PC-3 (cell line): ENCODE data around the gene ENOX2. TPM values are rescaled to one million over a fixed set of nuclear protein-coding genes. Genes with fewer than 3 reads are reported as not detected.

Experiments used
- ATAC-seq: fragments of 200-7000 bp; cut with Tn5 transposase; 2 replicates; pipeline ENCODE4 v1.9.1; 2020; ENCODE audit warnings: mild to moderate bottlenecking, moderate library complexity
- BruUV-seq: library from RNA; stranded (reverse); fragments of 400-500 nt; replicated peaks from 2 replicates; lab custom pipeline; 2021; lab: Mats Ljungman, UMichigan
- CTCF ChIA-PET: fragments of 300-600 bp; sonication (Branson Sonifier 250); formaldehyde crosslinking; loops from one replicate; lab custom pipeline; 2022; ENCODE audit warnings: antibody characterized with exemption; lab: Charles Lee
- POLR2A ChIA-PET: fragments of 300-600 bp; sonication (Branson Sonifier 250); formaldehyde crosslinking; loops from one replicate; lab custom pipeline; 2022; ENCODE audit warnings: antibody characterized with exemption; ENCODE audit not compliant: unreplicated experiment; lab: Charles Lee
- DNase-seq: peaks from one replicate; pipeline ENCODE4 v3.0.0-alpha.2; 2015
- H2AFZ ChIP-seq: fragments of 300-600 bp; sonication (generic); 2 replicates; pipeline ENCODE4 v1.6.0; 2016; ENCODE audit warnings: antibody characterized with exemption, low read length
- H3F3A ChIP-seq: fragments of 300-600 bp; sonication (generic); one replicate; pipeline ENCODE4 v1.6.0; 2017; ENCODE audit warnings: antibody characterized with exemption, low read length, control low read depth, mild to moderate bottlenecking; ENCODE audit not compliant: unreplicated experiment
- H3K27ac ChIP-seq: fragments of 300-600 bp; sonication (generic); 2 replicates; pipeline ENCODE4 v1.5.1; 2016; ENCODE audit warnings: mild to moderate bottlenecking, low read length
- H3K27me3 ChIP-seq: fragments of 300-600 bp; sonication (generic); 2 replicates; pipeline ENCODE4 v1.6.1; 2016; ENCODE audit warnings: low read length, mixed read lengths
- H3K36me3 ChIP-seq: fragments of 300-600 bp; sonication (generic); 2 replicates; pipeline ENCODE4 v1.6.1; 2016; ENCODE audit warnings: low read depth, mixed run types, low read length, mixed read lengths
- H3K4me1 ChIP-seq: fragments of 300-600 bp; sonication (generic); 2 replicates; pipeline ENCODE4 v1.5.1; 2016; ENCODE audit warnings: low read length; ENCODE audit not compliant: insufficient read depth
- H3K4me2 ChIP-seq: fragments of 300-600 bp; sonication (generic); 2 replicates; pipeline ENCODE4 v1.6.0; 2016; ENCODE audit warnings: low read length
- H3K4me3 ChIP-seq: fragments of 300-600 bp; sonication (generic); 2 replicates; pipeline ENCODE4 v1.5.1; 2016; ENCODE audit warnings: mild to moderate bottlenecking, low read length, mixed read lengths
- H3K79me2 ChIP-seq: fragments of 300-600 bp; sonication (generic); 2 replicates; pipeline ENCODE4 v1.6.1; 2017; ENCODE audit warnings: low read length, mixed read lengths
- H3K9ac ChIP-seq: fragments of 300-600 bp; sonication (generic); 2 replicates; pipeline ENCODE4 v1.6.0; 2016; ENCODE audit warnings: mild to moderate bottlenecking, low read length
- H3K9me2 ChIP-seq: fragments of 300-600 bp; sonication (generic); replicated peaks from 2 replicates; pipeline ENCODE4 v1.6.1; 2016; ENCODE audit warnings: mixed run types, low read length, mixed read lengths
- H3K9me3 ChIP-seq: fragments of 300-600 bp; sonication (generic); 2 replicates; pipeline ENCODE4 v1.6.1; 2016; ENCODE audit warnings: low read length, mixed read lengths
- H4K20me1 ChIP-seq: fragments of 300-600 bp; sonication (generic); 2 replicates; pipeline ENCODE4 v1.6.1; 2016; ENCODE audit warnings: low read length, mixed read lengths
- EZH2 ChIP-seq: fragments of 300-600 bp; sonication (generic); IDR thresholded peaks from one replicate; pipeline ENCODE4 v1.6.1; 2017; ENCODE audit warnings: antibody characterized with exemption, mild to moderate bottlenecking, low read length; ENCODE audit not compliant: unreplicated experiment
- EZH2phosphoT487 ChIP-seq: fragments of 300-600 bp; sonication (generic); IDR thresholded peaks from 2 replicates; pipeline ENCODE4 v1.6.1; 2018; ENCODE audit warnings: mild to moderate bottlenecking, antibody characterized with exemption, low read length, borderline replicate concordance
- intact Hi-C: fragments of 100-400 bp; cut with micrococcal nuclease; formaldehyde crosslinking; loops from 2 replicates; pipeline ENCODE4 v1.9.0; 2023
- total RNA-seq: library from RNA; depleted of rRNA; stranded (reverse); fragments of >200 nt; gene quantifications from 2 replicates; pipeline ENCODE4 v1.2.3, GENCODE V29; 2014
- TF ChIP-seq, protein P1 (sequence below): fragments of 300-600 bp; sonication (generic); conservative IDR thresholded peaks from 2 replicates; pipeline ENCODE4 v1.5.1; 2017; ENCODE audit warnings: antibody characterized with exemption, low read depth, mild to moderate bottlenecking, low read length

ENOX2 gene
- total RNA-seq, 1 experiment from 2014 or later = 11.8 TPM

DNA sequence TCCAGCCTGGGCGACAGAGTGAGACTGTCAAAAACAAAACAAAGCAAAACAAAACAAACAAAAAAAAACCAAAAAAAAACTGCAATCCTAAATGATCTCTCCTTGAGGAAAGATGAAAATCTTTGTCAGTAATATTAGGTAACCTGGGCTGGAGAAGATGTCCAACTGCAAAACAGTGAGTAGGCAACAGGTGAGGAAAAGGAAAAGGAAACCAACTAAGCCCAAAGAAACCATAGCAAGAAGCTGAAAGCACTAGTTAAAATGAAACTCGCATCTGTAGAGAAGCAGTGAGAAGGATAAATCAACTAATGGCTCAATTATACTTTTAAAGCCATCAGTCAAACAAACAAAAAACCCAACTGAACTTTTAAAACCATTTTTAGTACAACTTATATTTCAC, 54.2 kb downstream of the ENOX2 start:
- H3K27me3 ChIP-seq = no peaks in the 10 kb centered on the region
- CTCF ChIA-PET = no interaction called here
- H3K4me1 ChIP-seq = no peaks in the 10 kb centered on the region
- no peaks in the 10 kb centered on the region for H3F3A ChIP-seq
- POLR2A ChIA-PET = no interaction called here
- intact Hi-C loops = no loop called here
- no peak overlapping the region for H3K27ac ChIP-seq
- no peaks in the 10 kb centered on the region for H3K36me3 ChIP-seq
- H3K79me2 ChIP-seq = no peaks in the 10 kb centered on the region
- DNase-seq (no peak), ATAC-seq (no peak)
- H2AFZ ChIP-seq = no peak overlapping the region
- no peaks in the 10 kb centered on the region for H4K20me1 ChIP-seq
- H3K4me2 ChIP-seq = no peak overlapping the region
- no peak overlapping the region for H3K9ac ChIP-seq
- TF ChIP-seq EZH2 (no peak), EZH2phosphoT487 (no peak)
- TF ChIP-seq, protein P1, sequence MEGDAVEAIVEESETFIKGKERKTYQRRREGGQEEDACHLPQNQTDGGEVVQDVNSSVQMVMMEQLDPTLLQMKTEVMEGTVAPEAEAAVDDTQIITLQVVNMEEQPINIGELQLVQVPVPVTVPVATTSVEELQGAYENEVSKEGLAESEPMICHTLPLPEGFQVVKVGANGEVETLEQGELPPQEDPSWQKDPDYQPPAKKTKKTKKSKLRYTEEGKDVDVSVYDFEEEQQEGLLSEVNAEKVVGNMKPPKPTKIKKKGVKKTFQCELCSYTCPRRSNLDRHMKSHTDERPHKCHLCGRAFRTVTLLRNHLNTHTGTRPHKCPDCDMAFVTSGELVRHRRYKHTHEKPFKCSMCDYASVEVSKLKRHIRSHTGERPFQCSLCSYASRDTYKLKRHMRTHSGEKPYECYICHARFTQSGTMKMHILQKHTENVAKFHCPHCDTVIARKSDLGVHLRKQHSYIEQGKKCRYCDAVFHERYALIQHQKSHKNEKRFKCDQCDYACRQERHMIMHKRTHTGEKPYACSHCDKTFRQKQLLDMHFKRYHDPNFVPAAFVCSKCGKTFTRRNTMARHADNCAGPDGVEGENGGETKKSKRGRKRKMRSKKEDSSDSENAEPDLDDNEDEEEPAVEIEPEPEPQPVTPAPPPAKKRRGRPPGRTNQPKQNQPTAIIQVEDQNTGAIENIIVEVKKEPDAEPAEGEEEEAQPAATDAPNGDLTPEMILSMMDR = no peak
- H3K4me3 ChIP-seq = no peak overlapping the region
- H3K9me2 ChIP-seq = no peaks in the 10 kb centered on the region
- H3K9me3 ChIP-seq = no peaks in the 10 kb centered on the region
- BruUV-seq = no TSS peak

DNA sequence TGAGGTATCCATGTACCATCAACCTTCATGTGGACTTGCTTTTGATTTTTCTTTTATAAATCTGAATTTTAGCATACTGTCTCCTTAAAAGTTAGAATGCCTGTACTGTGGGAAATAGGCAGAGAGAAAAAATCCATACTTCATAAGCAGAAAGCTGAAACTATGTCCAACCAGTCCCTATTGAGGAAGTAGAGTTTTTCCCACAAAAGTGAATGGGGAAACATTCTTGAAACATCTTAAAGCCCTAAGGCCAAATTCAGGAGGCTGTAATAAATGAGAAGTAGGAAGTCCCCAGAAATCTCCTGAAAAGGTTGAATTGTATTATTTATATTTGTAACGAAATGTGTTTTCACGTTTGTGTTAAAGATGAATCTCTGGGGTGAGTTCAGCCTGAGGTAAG, 56.3 kb downstream of the ENOX2 start:
- Histone ChIP-seq H3K4me2 (no peak overlapping the region), H3K27me3 (no peaks in the 10 kb centered on the region), H3K79me2 (no peaks in the 10 kb centered on the region), H3K9ac (no peak overlapping the region), H3K9me2 (no peaks in the 10 kb centered on the region), H3K36me3 (no peaks in the 10 kb centered on the region), H3K27ac (no peak overlapping the region), H4K20me1 (no peaks in the 10 kb centered on the region), H3K4me3 (no peak overlapping the region), H3F3A (no peaks in the 10 kb centered on the region), H3K4me1 (no peaks in the 10 kb centered on the region), H3K9me3 (no peaks in the 10 kb centered on the region), H2AFZ (no peak overlapping the region)
- ChIA-PET POLR2A (no interaction called here), CTCF (no interaction called here)
- TF ChIP-seq EZH2 (no peak), EZH2phosphoT487 (no peak)
- TF ChIP-seq, protein P1 = no peak
- intact Hi-C loops = no loop called here
- DNase-seq = no peak
- no TSS peak for BruUV-seq
- no peak for ATAC-seq

DNA sequence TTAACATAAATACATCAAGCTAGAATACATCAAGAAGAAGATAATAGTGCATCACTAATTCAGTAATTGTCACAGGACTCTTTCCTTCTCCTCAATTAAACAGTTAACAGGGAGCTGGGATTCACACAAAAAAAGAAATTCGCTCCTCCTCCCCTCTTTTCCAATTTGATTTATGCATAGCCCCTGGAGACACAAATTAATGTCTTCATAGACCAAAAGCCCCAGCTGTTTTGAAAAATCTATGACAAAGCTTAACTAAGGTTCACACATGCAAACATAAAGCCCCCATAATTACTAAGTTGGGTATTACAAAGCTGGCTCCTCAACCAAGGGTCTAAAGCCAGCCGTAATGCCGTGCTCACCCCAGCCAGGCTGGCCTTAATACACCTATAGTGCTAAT, 61.2 kb downstream of the ENOX2 start:
- POLR2A ChIA-PET = no interaction called here
- no peak for TF ChIP-seq EZH2phosphoT487
- no peak for TF ChIP-seq EZH2
- TF ChIP-seq, protein P1 = no peak

More for the DNA sequence above, 61.2 kb downstream of the ENOX2 start:
- no peaks in the 10 kb centered on the region for H3K9me3 ChIP-seq
- H3K9ac ChIP-seq = no peak overlapping the region
- no peak overlapping the region for H3K4me3 ChIP-seq
- intact Hi-C loops = no loop called here
- no peak for DNase-seq
- no peak for ATAC-seq
- no peaks in the 10 kb centered on the region for H3K79me2 ChIP-seq
- H3K27ac ChIP-seq = no peak overlapping the region
- no peaks in the 10 kb centered on the region for H3K4me1 ChIP-seq
- BruUV-seq = no TSS peak
- H3K27me3 ChIP-seq = no peaks in the 10 kb centered on the region
- H3K36me3 ChIP-seq = no peaks in the 10 kb centered on the region
- H2AFZ ChIP-seq = no peak overlapping the region
- no peaks in the 10 kb centered on the region for H3K9me2 ChIP-seq
- no peaks in the 10 kb centered on the region for H3F3A ChIP-seq
- no peak overlapping the region for H3K4me2 ChIP-seq
- CTCF ChIA-PET = no interaction called here
- H4K20me1 ChIP-seq = no peaks in the 10 kb centered on the region
